ENCODE data around the gene LIMCH1. TPM values are rescaled to one million over a fixed set of nuclear protein-coding genes. Genes with fewer than 3 reads are reported as not detected.

Gene LIMCH1
- total RNA-seq, 1 donor from 2014 or later, result 6.8 TPM

GRCh38 chr4:41678086-41678816, 140.3 kb downstream of the LIMCH1 start:
- H3K4me3 ChIP-seq (ENCODE audit: low read depth, low read length), result no peak overlapping the region
- FAIRE-seq (peak; percentile 80), DNase-seq (ENCODE audit: low read depth) (no peak)
- H3K36me3 ChIP-seq (ENCODE audit: control insufficient read depth, insufficient read depth, low read length), result no peaks in the 10 kb centered on the region
- H3K27me3 ChIP-seq (ENCODE audit: control insufficient read depth, insufficient read depth, low read length), result peaks cover 2% of the 10 kb centered on the region
- no peak for TF ChIP-seq CTCF (IDR thresholded peaks at IDR 0.05; ENCODE audit: insufficient read depth, low read length, severe bottlenecking)

- FAIRE-seq (no peak), DNase-seq (ENCODE audit: low read depth) (no peak)
- TF ChIP-seq CTCF (IDR thresholded peaks at IDR 0.05; ENCODE audit: insufficient read depth, low read length, severe bottlenecking), result no peak
- Histone ChIP-seq H3K36me3 (ENCODE audit: control insufficient read depth, insufficient read depth, low read length) (no peaks in the 10 kb centered on the region), H3K4me3 (ENCODE audit: low read depth, low read length) (no peak overlapping the region), H3K27me3 (ENCODE audit: control insufficient read depth, insufficient read depth, low read length) (peaks cover 2% of the 10 kb centered on the region)
These were observed 141.0 kb downstream of the LIMCH1 start for GRCh38 chr4:41678951-41679350.

- H3K36me3 ChIP-seq (ENCODE audit: control insufficient read depth, insufficient read depth, low read length), result no peaks in the 10 kb centered on the region
- H3K27me3 ChIP-seq (ENCODE audit: control insufficient read depth, insufficient read depth, low read length), result peaks cover 2% of the 10 kb centered on the region
- no peak for FAIRE-seq
- TF ChIP-seq CTCF (IDR thresholded peaks at IDR 0.05; ENCODE audit: insufficient read depth, low read length, severe bottlenecking), result no peak
- no peak overlapping the region for H3K4me3 ChIP-seq (ENCODE audit: low read depth, low read length)
- DNase-seq (ENCODE audit: low read depth), result no peak
These were observed 142.0 kb downstream of the LIMCH1 start for GRCh38 chr4:41679991-41680390.

- DNase-seq (ENCODE audit: low read depth), result no peak
- Histone ChIP-seq H3K27me3 (ENCODE audit: control insufficient read depth, insufficient read depth, low read length) (peaks cover 2% of the 10 kb centered on the region), H3K4me3 (ENCODE audit: low read depth, low read length) (no peak overlapping the region), H3K36me3 (ENCODE audit: control insufficient read depth, insufficient read depth, low read length) (no peaks in the 10 kb centered on the region)
- FAIRE-seq, result no peak
- no peak for TF ChIP-seq CTCF (IDR thresholded peaks at IDR 0.05; ENCODE audit: insufficient read depth, low read length, severe bottlenecking)
These were observed 143.1 kb downstream of the LIMCH1 start for GRCh38 chr4:41681054-41681453.

- no peak for DNase-seq (ENCODE audit: low read depth)
- Histone ChIP-seq H3K36me3 (ENCODE audit: control insufficient read depth, insufficient read depth, low read length) (no peaks in the 10 kb centered on the region), H3K27me3 (ENCODE audit: control insufficient read depth, insufficient read depth, low read length) (peaks cover 2% of the 10 kb centered on the region), H3K4me3 (ENCODE audit: low read depth, low read length) (no peak overlapping the region)
- no peak for FAIRE-seq
- no peak for TF ChIP-seq CTCF (IDR thresholded peaks at IDR 0.05; ENCODE audit: insufficient read depth, low read length, severe bottlenecking)
These were observed 145.4 kb downstream of the LIMCH1 start for GRCh38 chr4:41683326-41683725.

GRCh38 chr4:41686893-41687292, 148.9 kb downstream of the LIMCH1 start:
- H3K36me3 ChIP-seq (ENCODE audit: control insufficient read depth, insufficient read depth, low read length), result no peaks in the 10 kb centered on the region
- FAIRE-seq (no peak), DNase-seq (ENCODE audit: low read depth) (no peak)
- no peak overlapping the region for H3K4me3 ChIP-seq (ENCODE audit: low read depth, low read length)
- H3K27me3 ChIP-seq (ENCODE audit: control insufficient read depth, insufficient read depth, low read length), result peaks cover 2% of the 10 kb centered on the region
- no peak for TF ChIP-seq CTCF (IDR thresholded peaks at IDR 0.05; ENCODE audit: insufficient read depth, low read length, severe bottlenecking)

All from bronchial epithelial cell (primary cell).